Measurements from ENCODE around the gene ALDH3B1. TPM values are rescaled to one million over a fixed set of nuclear protein-coding genes. Genes with fewer than 3 reads are reported as not detected.

The ALDH3B1 gene
- total RNA-seq, 2 donors from 2014 or later: 1.1 TPM

GRCh38 chr11:68052137-68052873, 42.2 kb downstream of the ALDH3B1 start:
- Mint-ChIP-seq H3K27me3 (no peaks in the 10 kb centered on the region), H3K4me1 (peaks cover 5% of the 10 kb centered on the region), H3K4me3 (no peak overlapping the region), H3K27ac (peak overlapping the region; percentile 74), H3K36me3 (ENCODE audit: low read depth) (no peaks in the 10 kb centered on the region)
- no peak for ATAC-seq
- no peaks in the 10 kb centered on the region for H3K9me3 ChIP-seq (ENCODE audit: control insufficient read depth, low read length, poor library complexity, severe bottlenecking)
- DNase-seq: no peak

GRCh38 chr11:68053117-68053516, 43.0 kb downstream of the ALDH3B1 start:
- Mint-ChIP-seq H3K27ac (peak overlapping the region; percentile 74), H3K27me3 (no peaks in the 10 kb centered on the region), H3K4me1 (peaks cover 5% of the 10 kb centered on the region), H3K36me3 (ENCODE audit: low read depth) (no peaks in the 10 kb centered on the region), H3K4me3 (no peak overlapping the region)
- DNase-seq (no peak), ATAC-seq (no peak)
- no peaks in the 10 kb centered on the region for H3K9me3 ChIP-seq (ENCODE audit: control insufficient read depth, low read length, poor library complexity, severe bottlenecking)

- H3K36me3 Mint-ChIP-seq (ENCODE audit: low read depth): no peaks in the 10 kb centered on the region
- peak overlapping the region; percentile 63 for H3K27ac Mint-ChIP-seq
- H3K9me3 ChIP-seq (ENCODE audit: control insufficient read depth, low read length, poor library complexity, severe bottlenecking): no peaks in the 10 kb centered on the region
- H3K27me3 Mint-ChIP-seq: no peaks in the 10 kb centered on the region
- ATAC-seq (no peak), DNase-seq (no peak)
- H3K4me3 Mint-ChIP-seq: no peak overlapping the region
- H3K4me1 Mint-ChIP-seq: peaks cover 5% of the 10 kb centered on the region
Observed at GRCh38 chr11:68053981-68054812, 44.1 kb downstream of the ALDH3B1 start.

- Mint-ChIP-seq H3K36me3 (ENCODE audit: low read depth) (no peaks in the 10 kb centered on the region), H3K27ac (no peak overlapping the region), H3K4me1 (peaks cover 5% of the 10 kb centered on the region), H3K4me3 (no peak overlapping the region), H3K27me3 (no peaks in the 10 kb centered on the region)
- ATAC-seq (no peak), DNase-seq (no peak)
- no peaks in the 10 kb centered on the region for H3K9me3 ChIP-seq (ENCODE audit: control insufficient read depth, low read length, poor library complexity, severe bottlenecking)
Observed at GRCh38 chr11:68056317-68057285, 46.5 kb downstream of the ALDH3B1 start.

- peaks cover 4% of the 10 kb centered on the region for H3K4me1 Mint-ChIP-seq
- H3K9me3 ChIP-seq (ENCODE audit: control insufficient read depth, low read length, poor library complexity, severe bottlenecking): no peaks in the 10 kb centered on the region
- no peaks in the 10 kb centered on the region for H3K27me3 Mint-ChIP-seq
- ATAC-seq (no peak), DNase-seq (no peak)
- no peaks in the 10 kb centered on the region for H3K36me3 Mint-ChIP-seq (ENCODE audit: low read depth)
- H3K4me3 Mint-ChIP-seq: no peak overlapping the region
- no peak overlapping the region for H3K27ac Mint-ChIP-seq
Observed at GRCh38 chr11:68057807-68058206, 47.7 kb downstream of the ALDH3B1 start.

- DNase-seq: no peak
- Mint-ChIP-seq H3K4me3 (no peak overlapping the region), H3K4me1 (peaks cover 2% of the 10 kb centered on the region), H3K27ac (no peak overlapping the region), H3K36me3 (ENCODE audit: low read depth) (no peaks in the 10 kb centered on the region), H3K27me3 (no peaks in the 10 kb centered on the region)
- no peaks in the 10 kb centered on the region for H3K9me3 ChIP-seq (ENCODE audit: control insufficient read depth, low read length, poor library complexity, severe bottlenecking)
- no peak for ATAC-seq
Observed at GRCh38 chr11:68061508-68061907, 51.4 kb downstream of the ALDH3B1 start.

GRCh38 chr11:68064926-68065325, 54.8 kb downstream of the ALDH3B1 start:
- no peaks in the 10 kb centered on the region for H3K9me3 ChIP-seq (ENCODE audit: control insufficient read depth, low read length, poor library complexity, severe bottlenecking)
- Mint-ChIP-seq H3K4me3 (no peak overlapping the region), H3K4me1 (peaks cover 4% of the 10 kb centered on the region), H3K27me3 (no peaks in the 10 kb centered on the region), H3K27ac (no peak overlapping the region), H3K36me3 (ENCODE audit: low read depth) (peaks cover 4% of the 10 kb centered on the region)
- DNase-seq (no peak), ATAC-seq (no peak)

- no peaks in the 10 kb centered on the region for H3K9me3 ChIP-seq (ENCODE audit: control insufficient read depth, low read length, poor library complexity, severe bottlenecking)
- Mint-ChIP-seq H3K27ac (no peak overlapping the region), H3K36me3 (ENCODE audit: low read depth) (peaks cover 4% of the 10 kb centered on the region), H3K4me3 (no peak overlapping the region), H3K4me1 (peaks cover 2% of the 10 kb centered on the region), H3K27me3 (no peaks in the 10 kb centered on the region)
- DNase-seq (no peak), ATAC-seq (no peak)
Observed at GRCh38 chr11:68065841-68066240, 55.7 kb downstream of the ALDH3B1 start.

GRCh38 chr11:68066742-68067141, 56.6 kb downstream of the ALDH3B1 start:
- no peaks in the 10 kb centered on the region for H3K27me3 Mint-ChIP-seq
- H3K27ac Mint-ChIP-seq: no peak overlapping the region
- H3K9me3 ChIP-seq (ENCODE audit: control insufficient read depth, low read length, poor library complexity, severe bottlenecking): no peaks in the 10 kb centered on the region
- DNase-seq (no peak), ATAC-seq (no peak)
- H3K4me3 Mint-ChIP-seq: no peak overlapping the region
- H3K4me1 Mint-ChIP-seq: peaks cover 2% of the 10 kb centered on the region
- peaks cover 4% of the 10 kb centered on the region for H3K36me3 Mint-ChIP-seq (ENCODE audit: low read depth)

- Mint-ChIP-seq H3K4me3 (no peak overlapping the region), H3K27ac (peak overlapping the region; percentile 47), H3K4me1 (peaks cover 2% of the 10 kb centered on the region), H3K27me3 (no peaks in the 10 kb centered on the region), H3K36me3 (ENCODE audit: low read depth) (peaks cover 4% of the 10 kb centered on the region)
- no peaks in the 10 kb centered on the region for H3K9me3 ChIP-seq (ENCODE audit: control insufficient read depth, low read length, poor library complexity, severe bottlenecking)
- DNase-seq (no peak), ATAC-seq (no peak)
Observed at GRCh38 chr11:68067991-68068390, 57.9 kb downstream of the ALDH3B1 start.

GRCh38 chr11:68071281-68072048, 61.3 kb downstream of the ALDH3B1 start:
- no peak for DNase-seq
- no peak for ATAC-seq
- H3K36me3 Mint-ChIP-seq (ENCODE audit: low read depth): peaks cover 6% of the 10 kb centered on the region

GRCh38 chr11:68074584-68075352, 64.6 kb downstream of the ALDH3B1 start:
- H3K27me3 Mint-ChIP-seq: no peaks in the 10 kb centered on the region
- DNase-seq (no peak), ATAC-seq (no peak)
- no peaks in the 10 kb centered on the region for H3K9me3 ChIP-seq (ENCODE audit: control insufficient read depth, low read length, poor library complexity, severe bottlenecking)
- peaks cover 5% of the 10 kb centered on the region for H3K4me1 Mint-ChIP-seq
- H3K27ac Mint-ChIP-seq: no peak overlapping the region
- H3K4me3 Mint-ChIP-seq: no peak overlapping the region
- H3K36me3 Mint-ChIP-seq (ENCODE audit: low read depth): peaks cover 4% of the 10 kb centered on the region

More at GRCh38 chr11:68071281-68072048, 61.3 kb downstream of the ALDH3B1 start:
- peaks cover 2% of the 10 kb centered on the region for H3K4me1 Mint-ChIP-seq
- H3K9me3 ChIP-seq (ENCODE audit: control insufficient read depth, low read length, poor library complexity, severe bottlenecking): no peaks in the 10 kb centered on the region
- H3K27ac Mint-ChIP-seq: no peak overlapping the region
- no peaks in the 10 kb centered on the region for H3K27me3 Mint-ChIP-seq
- H3K4me3 Mint-ChIP-seq: no peak overlapping the region
